ENCODE measurements around the gene CECR2. TPM values are rescaled to one million over a fixed set of nuclear protein-coding genes. Genes with fewer than 3 reads are reported as not detected.

The CECR2 gene
- total RNA-seq, 2 experiments from 2014 or later, result not detected

- H3K36me3 Mint-ChIP-seq (ENCODE audit: low read depth), result no peaks in the 10 kb centered on the region
- peaks cover 11% of the 10 kb centered on the region for H3K27me3 Mint-ChIP-seq
- H3K4me3 ChIP-seq (ENCODE audit: low read length), result no peak overlapping the region
- intact Hi-C loops (cut with DNase I, micrococcal nuclease), result loop anchor here in 1 of 2 experiments (10.0 kb wide), 1 partner anchor 58 kb away; no protein-coding TSS in a partner anchor
- no peak overlapping the region for H3K27ac Mint-ChIP-seq
- DNase-seq (no peak), ATAC-seq (ENCODE audit: poor library complexity) (no peak)
- no peaks in the 10 kb centered on the region for H3K27me3 ChIP-seq (ENCODE audit: control insufficient read depth in 1 of 2, insufficient read depth in 2 of 2, low read length in 2 of 2)
- no peak overlapping the region for H3K27ac ChIP-seq (ENCODE audit: low read depth in 1 of 2, low read length in 2 of 2)
- no peak for TF ChIP-seq CTCF (IDR thresholded peaks at IDR 0.05)
- CTCF ChIA-PET, result no interaction called here
- H3K4me1 ChIP-seq (ENCODE audit: insufficient read depth, low read length), result no peaks in the 10 kb centered on the region
- no peak overlapping the region for H3K4me3 Mint-ChIP-seq
- no peaks in the 10 kb centered on the region for H3K9me3 ChIP-seq (ENCODE audit: control insufficient read depth in 1 of 2, insufficient read depth in 1 of 2, low read length in 2 of 2)
- H3K36me3 ChIP-seq (ENCODE audit: insufficient read depth, low read length), result no peaks in the 10 kb centered on the region
- H3K9me3 Mint-ChIP-seq, result no peaks in the 10 kb centered on the region
- H3K4me1 Mint-ChIP-seq (ENCODE audit: low read depth), result peaks cover 5% of the 10 kb centered on the region
- POLR2A ChIA-PET, result no interaction called here
These were observed 22.7 kb upstream of the CECR2 start for GRCh38 chr22:17346578-17346977.

GRCh38 chr22:17347724-17348123 is 21.5 kb upstream of the CECR2 start:
- H3K36me3 ChIP-seq (ENCODE audit: insufficient read depth, low read length), result no peaks in the 10 kb centered on the region
- intact Hi-C loops (cut with DNase I, micrococcal nuclease), result loop anchor here in 1 of 2 experiments (10.0 kb wide), 1 partner anchor 57 kb away; no protein-coding TSS in a partner anchor
- ATAC-seq (ENCODE audit: poor library complexity) (no peak), DNase-seq (no peak)
- no peak overlapping the region for H3K4me3 ChIP-seq (ENCODE audit: low read length)
- ChIA-PET POLR2A (no interaction called here), CTCF (no interaction called here)
- no peaks in the 10 kb centered on the region for H3K27me3 ChIP-seq (ENCODE audit: control insufficient read depth in 1 of 2, insufficient read depth in 2 of 2, low read length in 2 of 2)
- no peaks in the 10 kb centered on the region for H3K36me3 Mint-ChIP-seq (ENCODE audit: low read depth)
- no peak for TF ChIP-seq CTCF (IDR thresholded peaks at IDR 0.05)
- H3K27ac ChIP-seq (ENCODE audit: low read depth in 1 of 2, low read length in 2 of 2), result no peak overlapping the region
- H3K4me1 ChIP-seq (ENCODE audit: insufficient read depth, low read length), result no peaks in the 10 kb centered on the region
- H3K27ac Mint-ChIP-seq, result no peak overlapping the region
- H3K4me1 Mint-ChIP-seq (ENCODE audit: low read depth), result peaks cover 5% of the 10 kb centered on the region
- H3K4me3 Mint-ChIP-seq, result no peak overlapping the region
- H3K9me3 ChIP-seq (ENCODE audit: control insufficient read depth in 1 of 2, insufficient read depth in 1 of 2, low read length in 2 of 2), result no peaks in the 10 kb centered on the region
- H3K9me3 Mint-ChIP-seq, result no peaks in the 10 kb centered on the region
- peaks cover 11% of the 10 kb centered on the region for H3K27me3 Mint-ChIP-seq

GRCh38 chr22:17348464-17349103 is 20.7 kb upstream of the CECR2 start:
- ATAC-seq (ENCODE audit: poor library complexity), result no peak
- no peak overlapping the region for H3K27ac ChIP-seq (ENCODE audit: low read depth in 1 of 2, low read length in 2 of 2)
- no peaks in the 10 kb centered on the region for H3K9me3 ChIP-seq (ENCODE audit: control insufficient read depth in 1 of 2, insufficient read depth in 1 of 2, low read length in 2 of 2)
- intact Hi-C loops (cut with DNase I, micrococcal nuclease), result loop anchor here in 1 of 2 experiments (10.0 kb wide), 1 partner anchor 56 kb away; no protein-coding TSS in a partner anchor
- ChIA-PET CTCF (interaction anchor here (1.4 kb wide), 1 partner anchor 291 kb away, joined by 3 read pairs; no protein-coding TSS in a partner anchor), POLR2A (interaction anchor here (0.5 kb wide), 1 partner anchor 13 kb away, joined by 3 read pairs; no protein-coding TSS in a partner anchor)
- Mint-ChIP-seq H3K36me3 (ENCODE audit: low read depth) (no peaks in the 10 kb centered on the region), H3K27ac (no peak overlapping the region), H3K9me3 (no peaks in the 10 kb centered on the region), H3K27me3 (peaks cover 11% of the 10 kb centered on the region), H3K4me1 (ENCODE audit: low read depth) (peaks cover 5% of the 10 kb centered on the region), H3K4me3 (no peak overlapping the region)
- TF ChIP-seq CTCF (IDR thresholded peaks at IDR 0.05), result no peak
- no peak for DNase-seq
- no peaks in the 10 kb centered on the region for H3K4me1 ChIP-seq (ENCODE audit: insufficient read depth, low read length)
- no peaks in the 10 kb centered on the region for H3K27me3 ChIP-seq (ENCODE audit: control insufficient read depth in 1 of 2, insufficient read depth in 2 of 2, low read length in 2 of 2)
- H3K36me3 ChIP-seq (ENCODE audit: insufficient read depth, low read length), result no peaks in the 10 kb centered on the region
- H3K4me3 ChIP-seq (ENCODE audit: low read length), result no peak overlapping the region

Data from CD4-positive, alpha-beta T cell (primary cell).